Nephron progenitor cell (in vitro differentiated cells): Measurements from ENCODE around the gene C20orf204.

ENCODE experiments used
- DNase-seq: peaks from one replicate; pipeline ENCODE4 v3.0.0; 2021
- H3K27ac Mint-ChIP-seq: 2 replicates; pipeline ENCODE4 v1.8.0; 2021; ENCODE audit warnings: mild to moderate bottlenecking, moderate library complexity, mixed read lengths
- H3K27me3 Mint-ChIP-seq: 2 replicates; pipeline ENCODE4 v1.8.0; 2021; ENCODE audit warnings: mild to moderate bottlenecking, low read depth, mixed read lengths; ENCODE audit not compliant: poor library complexity
- H3K36me3 Mint-ChIP-seq: 2 replicates; pipeline ENCODE4 v1.8.0; 2021; ENCODE audit warnings: low read depth, mixed read lengths
- H3K4me1 Mint-ChIP-seq: 2 replicates; pipeline ENCODE4 v1.8.0; 2021; ENCODE audit warnings: mixed read lengths
- H3K4me3 Mint-ChIP-seq: 2 replicates; pipeline ENCODE4 v1.8.0; 2021; ENCODE audit warnings: mild to moderate bottlenecking, moderate library complexity, mixed read lengths
- H3K9me3 Mint-ChIP-seq: 2 replicates; pipeline ENCODE4 v1.8.0; 2021; ENCODE audit warnings: mild to moderate bottlenecking, moderate library complexity, mixed read lengths
- CTCF ChIP-seq: fragments of 200-600 bp; sonication (generic); IDR thresholded peaks from 2 replicates; pipeline ENCODE4 v1.5.0; 2021; ENCODE audit warnings: antibody characterized with exemption

C20orf204 gene

GRCh38 chr20:64035933-64036345 is at the start of gene C20orf204:
Gene C20orf204 (plus strand): TSS chr20:64036182. CDS start chr20:64036324, 142 bp downstream.
- no peak for TF ChIP-seq CTCF
- Mint-ChIP-seq H3K27me3 (peaks cover 46% of the 10 kb centered on the region), H3K4me1 (peaks cover 45% of the 10 kb centered on the region), H3K4me3 (peak within 1 kb of the TSS; percentile 40), H3K9me3 (no peaks in the 10 kb centered on the region), H3K36me3 (peaks cover 22% of the 10 kb centered on the region), H3K27ac (no peak within 1 kb of the TSS)
- no peak for DNase-seq

- no peak overlapping the region for H3K4me3 Mint-ChIP-seq
- H3K27ac Mint-ChIP-seq = peak overlapping the region; percentile 25
- H3K36me3 Mint-ChIP-seq = peaks cover 54% of the 10 kb centered on the region
- TF ChIP-seq CTCF = no peak
- H3K4me1 Mint-ChIP-seq = peaks cover 27% of the 10 kb centered on the region
- DNase-seq = no peak
- no peaks in the 10 kb centered on the region for H3K9me3 Mint-ChIP-seq
- H3K27me3 Mint-ChIP-seq = no peaks in the 10 kb centered on the region
These were observed 35.1 kb upstream of the C20orf204 start for GRCh38 chr20:64000906-64001305.

- Mint-ChIP-seq H3K36me3 (peaks cover 53% of the 10 kb centered on the region), H3K9me3 (no peaks in the 10 kb centered on the region), H3K4me1 (peaks cover 27% of the 10 kb centered on the region), H3K27me3 (no peaks in the 10 kb centered on the region), H3K27ac (peak overlapping the region; percentile 54), H3K4me3 (no peak overlapping the region)
- no peak for DNase-seq
- TF ChIP-seq CTCF = no peak
These were observed 34.4 kb upstream of the C20orf204 start for GRCh38 chr20:64001607-64002011.

GRCh38 chr20:64003960-64004725 is 31.8 kb upstream of the C20orf204 start:
- no peak for TF ChIP-seq CTCF
- Mint-ChIP-seq H3K4me3 (no peak overlapping the region), H3K4me1 (peaks cover 27% of the 10 kb centered on the region), H3K36me3 (peaks cover 56% of the 10 kb centered on the region), H3K27ac (no peak overlapping the region), H3K27me3 (no peaks in the 10 kb centered on the region), H3K9me3 (peaks cover 11% of the 10 kb centered on the region)
- no peak for DNase-seq

GRCh38 chr20:64005394-64005793 is 30.6 kb upstream of the C20orf204 start:
- no peak for TF ChIP-seq CTCF
- Mint-ChIP-seq H3K27me3 (no peaks in the 10 kb centered on the region), H3K9me3 (peaks cover 11% of the 10 kb centered on the region), H3K4me3 (no peak overlapping the region), H3K36me3 (peaks cover 58% of the 10 kb centered on the region), H3K27ac (peak overlapping the region; percentile 56), H3K4me1 (peaks cover 27% of the 10 kb centered on the region)
- DNase-seq = no peak

GRCh38 chr20:64006490-64006889 is 29.5 kb upstream of the C20orf204 start:
- no peak overlapping the region for H3K27ac Mint-ChIP-seq
- H3K27me3 Mint-ChIP-seq = no peaks in the 10 kb centered on the region
- no peak overlapping the region for H3K4me3 Mint-ChIP-seq
- peaks cover 11% of the 10 kb centered on the region for H3K9me3 Mint-ChIP-seq
- no peak for TF ChIP-seq CTCF
- peaks cover 63% of the 10 kb centered on the region for H3K36me3 Mint-ChIP-seq
- DNase-seq = no peak
- peaks cover 26% of the 10 kb centered on the region for H3K4me1 Mint-ChIP-seq
